ENCODE results near the gene TERB1. TPM values are rescaled to one million over a fixed set of nuclear protein-coding genes. Genes with fewer than 3 reads are reported as not detected.

Gene TERB1, protein sequence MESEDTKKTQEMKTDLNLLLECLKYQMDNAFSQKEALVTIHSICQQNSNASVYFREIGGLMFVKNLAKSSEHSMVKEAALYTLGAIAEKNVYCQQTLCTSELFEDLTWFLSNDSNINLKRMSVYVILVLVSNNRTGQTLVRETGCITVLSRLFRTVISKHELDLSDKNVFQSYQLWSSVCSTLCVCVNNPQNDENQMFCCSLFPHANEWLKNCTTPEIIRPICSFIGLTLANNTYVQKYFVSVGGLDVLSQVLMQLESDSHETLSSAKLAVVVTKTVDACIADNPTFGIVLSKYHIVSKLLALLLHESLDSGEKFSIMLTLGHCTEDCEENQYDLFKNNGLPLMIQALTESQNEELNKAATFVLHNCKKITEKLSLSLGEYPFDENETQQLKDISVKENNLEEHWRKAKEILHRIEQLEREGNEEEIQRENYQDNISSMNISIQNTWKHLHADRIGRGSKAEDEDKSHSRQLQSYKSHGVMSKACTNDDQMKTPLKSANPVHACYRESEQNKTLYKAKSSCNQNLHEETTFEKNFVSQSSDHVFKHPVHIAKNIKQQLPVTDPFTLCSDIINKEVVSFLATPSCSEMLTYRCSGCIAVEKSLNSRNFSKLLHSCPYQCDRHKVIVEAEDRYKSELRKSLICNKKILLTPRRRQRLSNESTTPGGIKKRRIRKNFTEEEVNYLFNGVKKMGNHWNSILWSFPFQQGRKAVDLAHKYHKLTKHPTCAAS
- total RNA-seq = not detected

DNA sequence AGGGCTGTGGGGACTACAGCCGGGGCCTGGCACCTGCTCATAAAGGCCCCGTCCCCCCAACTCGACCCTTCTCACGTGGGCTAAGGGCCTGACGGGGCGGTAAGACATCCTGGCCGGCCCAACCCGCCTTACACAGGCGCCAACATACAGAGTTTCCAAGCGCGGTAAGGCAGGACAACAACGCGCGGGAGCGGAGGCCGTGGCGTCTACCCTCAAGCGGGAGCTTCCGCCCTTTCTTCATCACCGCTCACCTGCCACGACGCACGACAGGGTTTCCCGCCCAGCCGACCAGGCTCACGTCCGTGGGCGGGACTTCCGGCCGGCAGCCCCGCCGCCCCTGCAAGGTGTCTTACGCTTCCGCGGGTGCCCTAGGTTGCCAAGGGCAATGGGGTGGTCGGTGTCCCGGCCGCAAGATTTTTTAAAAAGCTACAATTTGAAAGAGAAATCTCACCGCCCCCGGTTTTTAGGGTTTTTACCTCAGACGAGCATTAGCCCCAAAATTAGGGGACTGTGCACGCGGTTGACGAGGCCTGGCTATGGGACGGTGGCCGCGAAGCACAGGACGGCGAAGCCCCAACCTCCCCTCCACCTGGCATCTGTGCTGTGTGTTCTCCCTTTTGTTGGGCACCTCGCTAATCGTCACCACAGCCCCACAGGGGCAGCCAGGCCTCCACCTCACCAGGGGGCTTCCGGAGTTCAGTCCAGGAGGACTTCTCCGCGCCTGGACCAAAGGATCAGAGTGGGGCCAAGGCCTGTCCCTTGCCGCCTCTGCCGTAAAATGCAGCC is at the start of gene TERB1:
Gene TERB1 (minus strand): TSS at position 265 of the 786 bp plus-strand sequence. CDS start 4,786 bp downstream, outside the sequence.
- intact Hi-C loops (cut with micrococcal nuclease) = no loop called here
- no peak within 1 kb of the TSS for H3K27ac Mint-ChIP-seq
- no peak for DNase-seq
- peaks cover 21% of the 10 kb centered on the region for H3K36me3 Mint-ChIP-seq (ENCODE audit: low read depth)
- H3K4me1 Mint-ChIP-seq (ENCODE audit: low read depth) = no peaks in the 10 kb centered on the region
- no peaks in the 10 kb centered on the region for H3K9me3 Mint-ChIP-seq
- no peaks in the 10 kb centered on the region for H3K27me3 Mint-ChIP-seq (ENCODE audit: low read depth)
- CTCF ChIA-PET = interaction anchor here (1.0 kb wide), 1 partner anchor 67 kb away, joined by 5 read pairs; no protein-coding TSS in a partner anchor
- H3K4me3 Mint-ChIP-seq = no peak within 1 kb of the TSS

DNA sequence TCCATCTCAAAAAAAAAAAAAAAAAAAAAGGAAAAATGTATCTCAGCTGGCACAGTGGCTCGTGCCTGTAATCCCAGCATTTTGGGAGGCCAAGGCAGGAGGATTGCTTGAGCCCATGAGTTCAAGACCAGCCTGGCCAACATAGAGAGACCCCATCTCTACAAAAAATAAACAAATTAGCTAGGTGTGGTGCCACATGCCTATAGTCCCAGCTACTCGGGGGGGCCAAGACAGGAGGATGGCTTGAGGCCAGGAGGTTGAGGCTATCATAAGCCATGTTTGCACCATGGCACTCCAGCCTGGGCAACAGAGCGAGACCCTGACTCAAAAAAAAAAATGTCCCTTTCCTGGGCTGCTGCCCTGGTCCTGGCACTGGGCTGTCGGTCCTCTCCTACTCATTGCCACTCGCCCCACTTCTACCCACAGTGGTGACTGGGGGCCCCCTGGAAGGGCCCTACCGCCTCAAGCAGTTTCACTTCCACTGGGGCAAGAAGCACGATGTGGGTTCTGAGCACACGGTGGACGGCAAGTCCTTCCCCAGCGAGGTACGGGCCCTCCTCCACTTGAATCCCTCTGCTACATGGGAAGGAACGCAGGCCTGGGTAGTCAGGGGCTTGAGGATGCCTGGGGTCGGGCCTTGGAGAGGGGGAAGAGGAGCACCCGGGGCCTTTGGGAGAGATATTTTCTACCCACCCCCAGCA is 48.9 kb upstream of the TERB1 start:
- DNase-seq = no peak
- CTCF ChIA-PET = interaction anchor here (0.6 to 8.8 kb wide), 6 partner anchors 9 to 20 kb away, joined by 3 to 50 read pairs (median 3); partner anchors contain the start of gene NAE1
- Mint-ChIP-seq H3K36me3 (ENCODE audit: low read depth) (no peaks in the 10 kb centered on the region), H3K27me3 (ENCODE audit: low read depth) (peaks cover 13% of the 10 kb centered on the region), H3K9me3 (no peaks in the 10 kb centered on the region), H3K4me1 (ENCODE audit: low read depth) (no peaks in the 10 kb centered on the region), H3K4me3 (no peak overlapping the region), H3K27ac (no peak overlapping the region)
- intact Hi-C loops (cut with micrococcal nuclease) = no loop called here

DNA sequence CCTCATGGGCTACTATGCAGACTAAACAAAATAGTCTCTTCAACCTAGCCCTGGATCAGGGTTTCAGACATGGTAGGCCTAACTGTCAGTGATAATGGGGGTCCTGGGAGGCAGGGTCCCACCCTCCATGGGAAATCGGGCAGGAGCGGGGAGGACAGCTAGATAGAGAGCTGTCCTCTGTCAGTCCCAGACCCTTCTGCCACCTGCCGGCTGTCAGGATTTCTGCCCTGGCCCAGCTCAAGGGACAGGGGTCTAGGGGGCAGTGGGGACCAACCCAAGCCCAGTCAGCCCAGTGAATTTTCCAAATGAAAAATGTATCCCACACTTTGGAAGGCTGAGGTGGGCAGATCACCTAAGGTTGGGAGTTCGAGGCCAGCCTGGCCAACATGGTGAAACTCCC is 48.2 kb upstream of the TERB1 start:
- Mint-ChIP-seq H3K9me3 (no peaks in the 10 kb centered on the region), H3K27ac (no peak overlapping the region), H3K4me1 (ENCODE audit: low read depth) (peaks cover 2% of the 10 kb centered on the region), H3K36me3 (ENCODE audit: low read depth) (no peaks in the 10 kb centered on the region), H3K4me3 (no peak overlapping the region), H3K27me3 (ENCODE audit: low read depth) (peaks cover 18% of the 10 kb centered on the region)
- intact Hi-C loops (cut with micrococcal nuclease) = no loop called here
- DNase-seq = no peak
- CTCF ChIA-PET = interaction anchor here (0.6 to 8.8 kb wide), 5 partner anchors 10 to 23 kb away, joined by 3 to 50 read pairs (median 3); partner anchors contain the start of gene NAE1

DNA sequence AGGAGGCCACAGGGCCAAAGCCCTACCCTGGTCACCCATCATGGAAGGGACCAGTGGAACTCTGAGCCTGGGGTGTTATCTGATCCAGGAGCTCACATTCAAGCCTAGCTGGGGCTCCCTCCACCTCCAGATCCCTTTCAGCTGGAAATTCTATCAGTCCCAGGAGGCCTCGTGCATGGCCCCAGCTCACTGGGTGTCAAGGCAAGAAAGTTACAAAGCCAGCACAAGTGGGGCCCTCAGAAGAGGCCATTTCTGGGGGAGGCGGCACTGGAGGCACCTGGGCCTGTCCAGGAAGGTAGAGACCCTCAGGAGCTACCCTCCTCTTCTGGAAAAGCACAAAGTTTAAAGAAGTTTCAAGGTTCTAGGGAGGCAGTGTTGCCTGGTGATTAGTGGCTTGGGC is 47.6 kb upstream of the TERB1 start:
- CTCF ChIA-PET = interaction anchor here (1.2 to 8.8 kb wide), 4 partner anchors 11 to 24 kb away, joined by 3 to 50 read pairs (median 14); partner anchors contain the start of gene NAE1
- no peak overlapping the region for H3K4me3 Mint-ChIP-seq
- no peaks in the 10 kb centered on the region for H3K36me3 Mint-ChIP-seq (ENCODE audit: low read depth)
- no peak for DNase-seq
- H3K27me3 Mint-ChIP-seq (ENCODE audit: low read depth) = peaks cover 18% of the 10 kb centered on the region
- H3K27ac Mint-ChIP-seq = no peak overlapping the region
- intact Hi-C loops (cut with micrococcal nuclease) = no loop called here
- peaks cover 3% of the 10 kb centered on the region for H3K4me1 Mint-ChIP-seq (ENCODE audit: low read depth)
- H3K9me3 Mint-ChIP-seq = no peaks in the 10 kb centered on the region

DNA sequence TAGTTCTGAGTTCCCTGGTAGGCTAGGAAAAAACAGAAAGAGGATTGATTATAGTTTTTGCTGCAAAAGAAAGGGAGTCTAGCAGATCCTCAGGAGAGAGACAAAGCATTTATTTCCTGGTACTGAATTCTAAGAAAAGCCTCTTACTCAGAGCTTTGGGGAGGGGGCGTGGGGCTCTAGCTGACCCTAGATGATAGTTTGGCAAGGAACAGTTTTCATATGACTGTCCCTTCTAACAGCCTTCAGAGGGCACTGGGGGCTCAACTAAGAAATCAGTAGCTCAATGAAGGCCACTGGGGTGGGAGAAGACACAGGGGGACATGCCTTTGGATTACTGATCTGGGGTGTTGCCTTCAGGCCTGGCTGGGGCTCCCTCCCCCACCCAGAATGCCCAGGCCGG is 46.8 kb upstream of the TERB1 start:
- CTCF ChIA-PET = interaction anchor here (5.6 to 8.8 kb wide), 2 partner anchors 17 to 20 kb away, joined by 25 to 50 read pairs; partner anchors contain the start of gene NAE1
- Mint-ChIP-seq H3K36me3 (ENCODE audit: low read depth) (no peaks in the 10 kb centered on the region), H3K4me3 (no peak overlapping the region), H3K4me1 (ENCODE audit: low read depth) (peaks cover 5% of the 10 kb centered on the region), H3K27ac (no peak overlapping the region), H3K27me3 (ENCODE audit: low read depth) (peaks cover 25% of the 10 kb centered on the region), H3K9me3 (no peaks in the 10 kb centered on the region)
- no peak for DNase-seq
- intact Hi-C loops (cut with micrococcal nuclease) = no loop called here

DNA sequence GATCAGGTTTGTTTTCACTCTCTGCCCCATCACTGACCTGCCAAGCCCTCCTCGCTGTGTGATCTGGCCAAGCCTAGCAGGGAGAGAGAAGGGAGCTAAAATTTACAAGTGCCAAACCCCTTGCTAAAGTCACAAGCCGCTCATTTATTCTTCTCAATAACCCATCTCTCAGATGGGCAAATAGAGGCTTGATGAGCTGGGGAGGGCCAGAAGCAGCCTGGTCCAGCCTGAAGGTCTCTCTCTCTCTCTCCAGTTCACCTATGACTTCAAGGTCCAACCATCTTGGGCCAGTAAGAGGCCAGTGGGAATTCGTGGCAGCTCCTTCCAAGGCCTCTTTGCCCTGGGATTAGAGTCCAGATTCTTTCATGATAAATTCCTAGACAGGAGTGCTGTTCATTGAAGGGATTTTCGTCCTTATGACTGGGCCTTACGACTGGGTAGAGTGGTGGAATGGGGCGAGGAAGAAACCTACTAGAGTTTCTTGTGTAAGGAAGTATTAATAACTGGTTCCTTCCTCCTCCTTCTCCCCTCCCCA is 46.2 kb upstream of the TERB1 start:
- H3K4me1 Mint-ChIP-seq (ENCODE audit: low read depth) = peaks cover 5% of the 10 kb centered on the region
- H3K36me3 Mint-ChIP-seq (ENCODE audit: low read depth) = no peaks in the 10 kb centered on the region
- no peak for DNase-seq
- CTCF ChIA-PET = interaction anchor here (5.6 to 8.8 kb wide), 2 partner anchors 17 to 21 kb away, joined by 25 to 50 read pairs; partner anchors contain the start of gene NAE1
- H3K9me3 Mint-ChIP-seq = no peaks in the 10 kb centered on the region
- H3K27ac Mint-ChIP-seq = no peak overlapping the region
- intact Hi-C loops (cut with micrococcal nuclease) = no loop called here
- H3K4me3 Mint-ChIP-seq = no peak overlapping the region
- H3K27me3 Mint-ChIP-seq (ENCODE audit: low read depth) = peaks cover 31% of the 10 kb centered on the region

DNA sequence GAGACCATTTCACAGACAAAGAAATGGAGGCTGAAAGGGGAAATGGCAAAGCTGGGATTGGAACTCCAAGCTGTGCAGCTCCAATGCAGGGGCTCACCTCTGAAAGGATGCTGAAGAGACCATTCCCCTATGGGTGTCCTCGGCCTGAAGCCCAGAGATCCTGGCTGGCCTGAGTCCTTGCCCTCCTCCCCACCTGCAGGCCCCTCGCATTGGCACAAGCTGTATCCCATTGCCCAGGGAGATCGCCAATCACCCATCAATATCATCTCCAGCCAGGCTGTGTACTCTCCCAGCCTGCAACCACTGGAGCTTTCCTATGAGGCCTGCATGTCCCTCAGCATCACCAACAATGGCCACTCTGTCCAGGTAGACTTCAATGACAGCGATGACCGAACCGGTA is 45.4 kb upstream of the TERB1 start:
- Mint-ChIP-seq H3K9me3 (no peaks in the 10 kb centered on the region), H3K27me3 (ENCODE audit: low read depth) (peaks cover 32% of the 10 kb centered on the region), H3K4me3 (no peak overlapping the region), H3K27ac (no peak overlapping the region), H3K4me1 (ENCODE audit: low read depth) (peaks cover 5% of the 10 kb centered on the region), H3K36me3 (ENCODE audit: low read depth) (no peaks in the 10 kb centered on the region)
- DNase-seq = no peak
- intact Hi-C loops (cut with micrococcal nuclease) = no loop called here
- CTCF ChIA-PET = interaction anchor here (0.6 to 8.8 kb wide), 3 partner anchors 16 to 394 kb away, joined by 3 to 50 read pairs (median 25); partner anchors contain the start of gene NAE1

DNA sequence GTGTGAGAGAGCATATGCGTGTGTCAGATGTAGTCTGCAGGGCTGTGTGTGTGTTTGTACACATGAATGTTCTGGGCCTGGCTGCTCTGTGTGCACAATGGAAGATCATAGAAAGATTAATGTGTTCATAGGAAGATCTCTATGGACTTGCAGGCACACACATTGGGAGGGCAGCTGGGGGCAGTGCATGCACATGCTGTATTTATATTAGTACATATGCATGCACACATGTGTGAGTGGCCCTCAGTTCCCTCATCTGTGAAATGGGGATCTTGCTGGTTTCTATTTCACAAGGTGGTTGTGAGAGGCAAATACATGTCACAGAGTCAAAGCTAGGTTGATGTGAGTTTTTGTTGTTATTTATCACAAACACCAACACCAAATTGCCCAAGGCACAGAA is 44.9 kb upstream of the TERB1 start:
- CTCF ChIA-PET = interaction anchor here (5.6 to 8.8 kb wide), 2 partner anchors 15 to 22 kb away, joined by 25 to 50 read pairs; partner anchors contain the start of gene NAE1
- intact Hi-C loops (cut with micrococcal nuclease) = no loop called here
- Mint-ChIP-seq H3K27ac (no peak overlapping the region), H3K36me3 (ENCODE audit: low read depth) (no peaks in the 10 kb centered on the region), H3K9me3 (no peaks in the 10 kb centered on the region), H3K4me1 (ENCODE audit: low read depth) (peaks cover 5% of the 10 kb centered on the region), H3K27me3 (ENCODE audit: low read depth) (peaks cover 32% of the 10 kb centered on the region), H3K4me3 (no peak overlapping the region)
- DNase-seq = no peak

DNA sequence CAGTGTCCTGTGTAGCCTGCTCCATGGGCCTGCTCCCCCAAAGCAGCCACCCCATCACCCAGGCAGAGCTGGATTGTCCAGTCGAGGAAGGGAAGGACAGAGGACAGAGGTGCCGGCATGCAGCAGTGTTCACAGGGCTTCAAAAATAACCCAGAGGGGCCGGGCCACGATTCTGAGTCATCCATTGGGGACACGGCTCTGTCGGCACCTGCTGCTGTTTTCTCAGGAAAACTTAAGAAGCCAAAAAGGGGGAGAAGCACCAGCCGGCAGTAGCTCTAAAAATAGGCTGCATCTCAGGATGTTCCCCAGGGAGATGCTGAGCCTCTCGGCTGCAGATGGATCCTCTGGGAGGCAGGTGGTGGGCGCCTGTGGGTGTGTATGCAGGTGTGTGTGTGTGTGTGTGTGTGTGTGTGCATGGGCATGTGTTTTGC is 44.4 kb upstream of the TERB1 start:
- H3K9me3 Mint-ChIP-seq = no peaks in the 10 kb centered on the region
- peaks cover 32% of the 10 kb centered on the region for H3K27me3 Mint-ChIP-seq (ENCODE audit: low read depth)
- CTCF ChIA-PET = interaction anchor here (5.6 to 8.8 kb wide), 2 partner anchors 15 to 22 kb away, joined by 25 to 50 read pairs; partner anchors contain the start of gene NAE1
- H3K4me1 Mint-ChIP-seq (ENCODE audit: low read depth) = peaks cover 5% of the 10 kb centered on the region
- no peak for DNase-seq
- intact Hi-C loops (cut with micrococcal nuclease) = no loop called here
- no peaks in the 10 kb centered on the region for H3K36me3 Mint-ChIP-seq (ENCODE audit: low read depth)
- no peak overlapping the region for H3K4me3 Mint-ChIP-seq
- no peak overlapping the region for H3K27ac Mint-ChIP-seq

DNA sequence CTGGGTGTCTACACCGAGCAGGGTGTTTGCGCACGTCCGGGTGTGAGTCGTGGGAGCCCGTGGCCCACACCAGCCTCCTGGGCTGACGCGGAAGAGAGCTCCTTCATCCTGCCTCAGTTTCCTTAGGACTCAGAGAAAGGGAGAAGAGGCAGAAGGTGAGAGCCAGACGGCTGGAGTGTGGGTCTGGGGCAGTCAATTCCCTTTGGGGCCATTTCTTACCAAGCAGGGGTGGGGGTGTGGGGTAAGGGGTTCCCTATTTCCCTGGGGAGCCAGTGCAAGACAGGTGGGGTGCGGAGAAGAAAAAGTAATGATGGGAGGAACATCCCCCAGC is 43.7 kb upstream of the TERB1 start:
- Mint-ChIP-seq H3K4me1 (ENCODE audit: low read depth) (peaks cover 5% of the 10 kb centered on the region), H3K27ac (no peak overlapping the region), H3K36me3 (ENCODE audit: low read depth) (no peaks in the 10 kb centered on the region), H3K9me3 (no peaks in the 10 kb centered on the region), H3K4me3 (peak overlapping the region; percentile 10), H3K27me3 (ENCODE audit: low read depth) (peaks cover 32% of the 10 kb centered on the region)
- intact Hi-C loops (cut with micrococcal nuclease) = no loop called here
- no peak for DNase-seq
- CTCF ChIA-PET = interaction anchor here (5.6 to 8.8 kb wide), 2 partner anchors 14 to 23 kb away, joined by 25 to 50 read pairs; partner anchors contain the start of gene NAE1

Measured in activated naive CD4-positive, alpha-beta T cell treated with anti-CD3 and anti-CD28 coated beads for 36 hours (primary cell).